Cerebellar cortex (tissue), 1 donor: ENCODE data around the gene DLAT.

ENCODE experiments used
- DNase-seq: peaks from one replicate; pipeline ENCODE4 v3.0.0-alpha.2; 2015; ENCODE audit warnings: low spot score

DLAT gene

GRCh38 chr11:112024773-112025678 is at the start of gene DLAT:
Gene DLAT, plus strand, starts transcription at chr11:112025408. Its CDS starts 65 bp downstream, at chr11:112025473.
- DNase-seq: peak; percentile 87

GRCh38 chr11:111976119-111976766 is 49.0 kb upstream of the DLAT start:
- DNase-seq: no peak

- DNase-seq: peak; percentile 57
Observed at GRCh38 chr11:111976767-111977145, 48.5 kb upstream of the DLAT start.

GRCh38 chr11:111977146-111978027 is 47.8 kb upstream of the DLAT start:
- DNase-seq: peak; percentile 47

- peak; percentile 96 for DNase-seq
Observed at GRCh38 chr11:111978028-111978771, 47.0 kb upstream of the DLAT start.

GRCh38 chr11:111980062-111980461 is 45.1 kb upstream of the DLAT start:
- no peak for DNase-seq

- DNase-seq: no peak
Observed at GRCh38 chr11:111981270-111981669, 43.9 kb upstream of the DLAT start.

- peak; percentile 86 for DNase-seq
Observed at GRCh38 chr11:111982019-111982464, 43.2 kb upstream of the DLAT start.

- DNase-seq: no peak
Observed at GRCh38 chr11:111982541-111983186, 42.5 kb upstream of the DLAT start.

- no peak for DNase-seq
Observed at GRCh38 chr11:111983187-111983986, 41.8 kb upstream of the DLAT start.

GRCh38 chr11:111986589-111986988 is 38.6 kb upstream of the DLAT start:
- no peak for DNase-seq

GRCh38 chr11:111990381-111990780 is 34.8 kb upstream of the DLAT start:
- no peak for DNase-seq

- no peak for DNase-seq
Observed at GRCh38 chr11:111992206-111992855, 32.9 kb upstream of the DLAT start.

- DNase-seq: no peak
Observed at GRCh38 chr11:111996129-111996528, 29.1 kb upstream of the DLAT start.

- DNase-seq: peak; percentile 43
Observed at GRCh38 chr11:111996669-111997068, 28.5 kb upstream of the DLAT start.

- no peak for DNase-seq
Observed at GRCh38 chr11:111999111-111999510, 26.1 kb upstream of the DLAT start.

- DNase-seq: no peak
Observed at GRCh38 chr11:112000703-112001102, 24.5 kb upstream of the DLAT start.

GRCh38 chr11:112002491-112003216 is 22.6 kb upstream of the DLAT start:
- DNase-seq: no peak

GRCh38 chr11:112004389-112004788 is 20.8 kb upstream of the DLAT start:
- DNase-seq: no peak
